Left ventricle myocardium inferior (tissue), 1 donor: ENCODE measurements around the gene TLR6. TPM values are rescaled to one million over a fixed set of nuclear protein-coding genes. Genes with fewer than 3 reads are reported as not detected.

Experiments used
- DNase-seq: peaks from one replicate; pipeline ENCODE4 v3.0.0-alpha.2; 2020
- H3K27ac ChIP-seq: fragments of 200-600 bp; replicated peaks from 2 replicates; pipeline ENCODE4 v1.8.0; 2021
- H3K27me3 ChIP-seq: fragments of 200-600 bp; 2 replicates; pipeline ENCODE4 v1.8.0; 2021; ENCODE audit warnings: low read depth
- H3K36me3 ChIP-seq: fragments of 200-600 bp; 2 replicates; pipeline ENCODE4 v1.8.0; 2021
- H3K4me1 ChIP-seq: fragments of 200-600 bp; 2 replicates; pipeline ENCODE4 v1.8.0; 2021
- H3K4me3 ChIP-seq: fragments of 200-600 bp; 2 replicates; pipeline ENCODE4 v1.8.0; 2021; ENCODE audit warnings: mild to moderate bottlenecking, moderate library complexity
- H3K9me3 ChIP-seq: fragments of 200-600 bp; replicated peaks from 2 replicates; pipeline ENCODE4 v1.8.0; 2021
- CTCF ChIP-seq: fragments of 200-600 bp; IDR thresholded peaks from 2 replicates; pipeline ENCODE4 v1.8.0; 2021; ENCODE audit warnings: antibody characterized with exemption, mild to moderate bottlenecking, borderline replicate concordance
- intact Hi-C: fragments of 100-400 bp; cut with micrococcal nuclease; formaldehyde crosslinking; loops from one replicate; pipeline ENCODE4 v1.11.0; 2022
- long read RNA-seq: library from polyadenylated mRNA; unstranded; transcript quantifications from one replicate; pipeline ENCODE4 v2.0.0, GENCODE V29; 2021
- total RNA-seq: library from RNA; stranded (reverse); fragmentation: NEBNext Ultra II Directional; extraction: Animal tissue kit (Norgen Biotek cat#: 25700); gene quantifications from one replicate; pipeline ENCODE4 v1.2.1, GENCODE V29; 2021
- donor health status: DM: no; HTN: yes; CAD: no; lungs with severe emphysema.

TLR6 gene
- total RNA-seq, result 0.71 TPM
- long read RNA-seq, result 0 reads

- no peak for DNase-seq
- H3K9me3 ChIP-seq, result peaks cover 4% of the 10 kb centered on the region
- peaks cover 7% of the 10 kb centered on the region for H3K27me3 ChIP-seq
- peak; percentile 85 for TF ChIP-seq CTCF
- peak within 1 kb of the TSS; percentile 30 for H3K4me3 ChIP-seq
- intact Hi-C loops, result loop anchor here (10.0 kb wide), 1 partner anchor 102 kb away; no protein-coding TSS in a partner anchor
- H3K36me3 ChIP-seq, result no peaks in the 10 kb centered on the region
- H3K4me1 ChIP-seq, result peaks cover 7% of the 10 kb centered on the region
- H3K27ac ChIP-seq, result peak within 1 kb of the TSS; percentile 66
These were observed at the start of gene TLR6 for GRCh38 chr4:38856524-38857337. TSS of gene TLR6 (minus strand) at chr4:38856817. CDS start at chr4:38829473, 27,344 bp downstream.

- no peak for TF ChIP-seq CTCF
- no peak for DNase-seq
- peak overlapping the region; percentile 61 for H3K27ac ChIP-seq
- H3K9me3 ChIP-seq, result no peaks in the 10 kb centered on the region
- peaks cover 53% of the 10 kb centered on the region for H3K36me3 ChIP-seq
- no peaks in the 10 kb centered on the region for H3K27me3 ChIP-seq
- peaks cover 23% of the 10 kb centered on the region for H3K4me1 ChIP-seq
- intact Hi-C loops, result no loop called here
- H3K4me3 ChIP-seq, result no peak overlapping the region
These were observed 49.2 kb upstream of the TLR6 start for GRCh38 chr4:38905652-38906385.

GRCh38 chr4:38904682-38905081 lies 48.1 kb upstream of the TLR6 start:
- no peaks in the 10 kb centered on the region for H3K27me3 ChIP-seq
- no peak for DNase-seq
- H3K9me3 ChIP-seq, result no peaks in the 10 kb centered on the region
- no peak for TF ChIP-seq CTCF
- H3K27ac ChIP-seq, result peak overlapping the region; percentile 61
- H3K36me3 ChIP-seq, result peaks cover 42% of the 10 kb centered on the region
- peaks cover 23% of the 10 kb centered on the region for H3K4me1 ChIP-seq
- intact Hi-C loops, result loop anchor here (5.0 kb wide), 1 partner anchor 233 kb away; no protein-coding TSS in a partner anchor
- H3K4me3 ChIP-seq, result no peak overlapping the region

- Histone ChIP-seq H3K9me3 (no peaks in the 10 kb centered on the region), H3K4me3 (no peak overlapping the region), H3K27ac (peak overlapping the region; percentile 61), H3K27me3 (no peaks in the 10 kb centered on the region), H3K36me3 (peaks cover 37% of the 10 kb centered on the region), H3K4me1 (peaks cover 23% of the 10 kb centered on the region)
- TF ChIP-seq CTCF, result no peak
- intact Hi-C loops, result loop anchor here (5.0 kb wide), 1 partner anchor 233 kb away; no protein-coding TSS in a partner anchor
- DNase-seq, result no peak
These were observed 47.6 kb upstream of the TLR6 start for GRCh38 chr4:38904090-38904666.

GRCh38 chr4:38902695-38903094 lies 46.1 kb upstream of the TLR6 start:
- no peak overlapping the region for H3K27ac ChIP-seq
- intact Hi-C loops, result loop anchor here (5.0 kb wide), 1 partner anchor 235 kb away; no protein-coding TSS in a partner anchor
- DNase-seq, result no peak
- H3K4me1 ChIP-seq, result peaks cover 23% of the 10 kb centered on the region
- peaks cover 22% of the 10 kb centered on the region for H3K36me3 ChIP-seq
- H3K9me3 ChIP-seq, result no peaks in the 10 kb centered on the region
- peak; percentile 51 for TF ChIP-seq CTCF
- no peaks in the 10 kb centered on the region for H3K27me3 ChIP-seq
- no peak overlapping the region for H3K4me3 ChIP-seq
